Stomach smooth muscle (tissue), 2 donors: ENCODE data around the gene KAT2B.
"Not testable (repeated sequence)": the region's sequence is repeated elsewhere in the genome, so short reads cannot be mapped to it uniquely, and the experiment has no call there.

ENCODE experiments used
- H3K27ac ChIP-seq: one replicate; pipeline ENCODE4 v1.7.0; 2013; ENCODE audit warnings: mild to moderate bottlenecking, low read length, inconsistent platforms
- H3K27me3 ChIP-seq, 2 donors: one replicate each; pipeline ENCODE4 v1.7.0; 2013; ENCODE audit warnings: low read length in 2 of 2; ENCODE audit not compliant: insufficient read depth in 2 of 2, control insufficient read depth in 1 of 2
- H3K36me3 ChIP-seq, 2 donors: one replicate each; pipeline ENCODE4 v1.7.0; 2013; ENCODE audit warnings: low read length in 2 of 2; ENCODE audit not compliant: control insufficient read depth in 2 of 2, insufficient read depth in 2 of 2
- H3K4me1 ChIP-seq: one replicate; pipeline ENCODE4 v1.7.0; 2013; ENCODE audit warnings: low read length; ENCODE audit not compliant: control insufficient read depth, insufficient read depth
- H3K4me3 ChIP-seq, 2 donors: one replicate each; pipeline ENCODE4 v1.7.0; 2013; ENCODE audit warnings: low read length in 2 of 2
- H3K9ac ChIP-seq, 2 donors: one replicate each; pipeline ENCODE4 v1.7.0; 2013; ENCODE audit warnings: low read length in 2 of 2, mild to moderate bottlenecking in 1 of 2
- H3K9me3 ChIP-seq, 2 donors: one replicate each; pipeline ENCODE4 v1.7.0; 2013; ENCODE audit warnings: low read length in 2 of 2; ENCODE audit not compliant: control insufficient read depth in 2 of 2
- donor health status: healthy.
- donor health status: Pancreatic carcinoma.

Gene KAT2B

DNA sequence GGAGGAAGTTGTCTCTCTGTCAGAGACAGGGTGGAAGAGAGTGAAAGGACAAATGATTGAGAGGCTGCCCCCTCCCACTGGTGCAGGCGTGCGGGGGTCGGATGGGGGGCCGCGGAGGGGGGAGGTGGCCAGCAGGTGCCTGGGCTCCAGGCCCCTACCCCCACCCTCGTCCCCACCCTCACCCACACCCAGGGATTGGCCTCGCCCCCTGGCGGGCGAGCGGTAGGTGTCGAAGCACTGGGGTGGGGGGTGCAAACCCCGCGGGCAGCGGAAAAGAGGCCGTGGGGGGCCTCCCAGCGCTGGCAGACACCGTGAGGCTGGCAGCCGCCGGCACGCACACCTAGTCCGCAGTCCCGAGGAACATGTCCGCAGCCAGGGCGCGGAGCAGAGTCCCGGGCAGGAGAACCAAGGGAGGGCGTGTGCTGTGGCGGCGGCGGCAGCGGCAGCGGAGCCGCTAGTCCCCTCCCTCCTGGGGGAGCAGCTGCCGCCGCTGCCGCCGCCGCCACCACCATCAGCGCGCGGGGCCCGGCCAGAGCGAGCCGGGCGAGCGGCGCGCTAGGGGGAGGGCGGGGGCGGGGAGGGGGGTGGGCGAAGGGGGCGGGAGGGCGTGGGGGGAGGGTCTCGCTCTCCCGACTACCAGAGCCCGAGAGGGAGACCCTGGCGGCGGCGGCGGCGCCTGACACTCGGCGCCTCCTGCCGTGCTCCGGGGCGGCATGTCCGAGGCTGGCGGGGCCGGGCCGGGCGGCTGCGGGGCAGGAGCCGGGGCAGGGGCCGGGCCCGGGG, at the start of gene KAT2B:
TSS of gene KAT2B (plus strand) at position 682 of the 783 bp plus-strand sequence. CDS start at position 714, 32 bp downstream.
- H3K36me3 ChIP-seq = no peaks in the 10 kb centered on the region
- no peaks in the 10 kb centered on the region for H3K9me3 ChIP-seq
- peaks cover 41% of the 10 kb centered on the region for H3K4me1 ChIP-seq
- H3K9ac ChIP-seq = peak within 1 kb of the TSS; percentile 80
- peak within 1 kb of the TSS; percentile 91 to 94 for H3K4me3 ChIP-seq
- H3K27me3 ChIP-seq = no peaks in the 10 kb centered on the region
- peak within 1 kb of the TSS; percentile 82 for H3K27ac ChIP-seq

DNA sequence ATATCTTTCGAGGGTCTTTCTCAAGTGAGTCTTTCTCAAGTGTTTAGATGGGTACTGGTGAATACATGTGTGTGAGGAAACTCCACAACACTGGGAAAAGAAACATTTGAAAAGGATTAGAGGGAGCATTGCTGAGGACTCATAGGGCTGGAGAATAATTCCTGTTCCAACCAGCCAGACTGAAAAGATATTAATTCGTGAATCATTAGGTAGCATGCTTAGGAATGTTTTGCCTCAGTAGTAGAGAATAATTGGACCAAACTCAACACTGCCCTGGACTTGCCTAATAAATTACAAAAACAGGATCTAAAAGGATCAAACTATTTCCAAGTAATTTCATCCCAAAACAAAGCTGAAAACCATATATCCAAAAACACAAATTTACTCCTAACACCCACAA, 45.5 kb upstream of the KAT2B start:
- no peaks in the 10 kb centered on the region for H3K27me3 ChIP-seq
- no peaks in the 10 kb centered on the region for H3K4me1 ChIP-seq
- no peaks in the 10 kb centered on the region for H3K36me3 ChIP-seq
- H3K4me3 ChIP-seq = no peak overlapping the region
- no peaks in the 10 kb centered on the region for H3K9me3 ChIP-seq
- H3K9ac ChIP-seq = no peak overlapping the region
- no peak overlapping the region for H3K27ac ChIP-seq

DNA sequence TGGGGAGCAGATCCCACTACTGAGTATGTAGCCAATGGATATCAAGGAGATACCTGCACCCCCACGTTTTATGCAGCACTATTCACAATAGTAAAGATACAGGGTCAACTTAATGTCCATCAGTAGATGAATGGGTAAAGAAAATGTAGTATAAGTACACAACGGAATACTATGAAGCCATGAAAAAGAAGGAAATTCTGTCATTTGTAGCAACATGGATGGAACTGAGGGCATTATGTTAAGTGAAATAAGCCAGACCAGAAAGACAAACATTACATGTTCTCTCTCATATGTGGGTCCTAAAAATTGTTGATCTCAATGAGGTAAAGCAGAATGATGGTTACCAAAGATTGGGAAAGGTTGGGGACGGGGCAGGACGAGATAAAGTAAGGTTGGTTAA, 42.7 kb upstream of the KAT2B start:
- H3K27ac ChIP-seq = no peak overlapping the region
- H3K36me3 ChIP-seq = no peaks in the 10 kb centered on the region
- H3K9ac ChIP-seq = no peak overlapping the region
- no peaks in the 10 kb centered on the region for H3K9me3 ChIP-seq
- H3K4me1 ChIP-seq = no peaks in the 10 kb centered on the region
- no peaks in the 10 kb centered on the region for H3K27me3 ChIP-seq
- no peak overlapping the region for H3K4me3 ChIP-seq

DNA sequence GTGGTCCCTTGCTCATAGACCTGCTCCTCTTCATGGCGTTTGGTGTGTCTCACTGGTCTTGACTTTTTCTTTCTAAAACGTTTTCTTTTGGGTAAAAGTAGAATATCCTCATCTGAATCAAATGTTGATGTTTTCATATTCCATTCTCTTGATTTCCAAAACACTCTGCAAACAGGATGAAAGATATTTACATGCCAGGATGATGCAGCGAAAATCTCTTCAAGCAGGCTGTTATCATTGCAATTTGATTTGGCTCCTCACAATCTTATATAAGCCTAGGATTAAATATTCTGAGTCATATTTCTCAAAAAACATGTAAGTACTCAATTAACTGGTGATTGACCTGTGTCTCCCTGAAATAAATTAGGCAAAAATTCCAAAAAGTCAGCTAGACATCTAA, 38.3 kb upstream of the KAT2B start:
- no peak overlapping the region for H3K27ac ChIP-seq
- H3K27me3 ChIP-seq = no peaks in the 10 kb centered on the region
- no peaks in the 10 kb centered on the region for H3K9me3 ChIP-seq
- no peaks in the 10 kb centered on the region for H3K4me1 ChIP-seq
- H3K36me3 ChIP-seq = no peaks in the 10 kb centered on the region
- H3K4me3 ChIP-seq = no peak overlapping the region
- no peak overlapping the region for H3K9ac ChIP-seq

DNA sequence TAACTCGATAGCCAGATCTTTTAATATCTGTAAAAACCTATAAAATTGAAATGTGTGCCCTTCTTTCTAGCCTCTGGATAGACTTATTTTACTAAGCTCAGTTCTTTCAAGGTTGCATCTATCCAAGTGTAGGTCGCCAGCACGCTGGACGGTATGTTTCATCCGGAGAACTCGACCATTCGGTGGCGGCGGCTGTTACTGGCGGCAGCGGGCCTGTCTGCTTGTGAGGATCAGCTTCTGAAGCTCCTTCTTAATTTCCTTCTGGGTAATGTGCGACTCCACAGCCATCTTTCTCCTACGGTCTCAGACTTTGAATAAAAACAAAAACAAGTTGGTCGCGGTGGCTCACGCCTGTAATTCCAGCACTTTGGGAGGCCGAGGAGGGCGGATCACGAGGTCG, 32.3 kb upstream of the KAT2B start:
- H3K27me3 ChIP-seq = no peaks in the 10 kb centered on the region
- H3K9me3 ChIP-seq = no peaks in the 10 kb centered on the region
- no peaks in the 10 kb centered on the region for H3K36me3 ChIP-seq
- H3K4me3 ChIP-seq = no peak overlapping the region
- no peaks in the 10 kb centered on the region for H3K4me1 ChIP-seq
- no peak overlapping the region for H3K27ac ChIP-seq
- no peak overlapping the region for H3K9ac ChIP-seq

DNA sequence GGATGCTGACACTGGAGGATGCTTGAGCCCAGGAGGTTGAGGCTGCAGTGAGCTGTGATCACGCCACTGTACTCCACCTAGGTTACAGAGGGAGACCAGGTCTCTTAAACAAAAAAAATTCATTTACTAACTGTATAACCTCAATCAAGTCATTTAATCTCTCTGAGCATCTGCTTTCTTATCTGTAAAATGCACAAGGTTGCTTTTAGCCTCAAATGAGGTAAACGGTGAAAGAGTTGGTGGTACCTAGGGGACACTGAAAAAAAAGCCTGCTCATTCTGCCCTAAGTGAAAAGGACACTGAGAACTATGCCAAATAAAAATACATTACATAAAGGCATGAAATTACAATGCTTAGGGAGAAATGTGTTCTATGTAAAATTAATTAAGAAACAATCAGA, 31.6 kb upstream of the KAT2B start:
- Histone ChIP-seq H3K4me1 (no peaks in the 10 kb centered on the region), H3K27ac (no peak overlapping the region), H3K36me3 (no peaks in the 10 kb centered on the region), H3K27me3 (no peaks in the 10 kb centered on the region), H3K9me3 (no peaks in the 10 kb centered on the region), H3K9ac (no peak overlapping the region), H3K4me3 (no peak overlapping the region)

DNA sequence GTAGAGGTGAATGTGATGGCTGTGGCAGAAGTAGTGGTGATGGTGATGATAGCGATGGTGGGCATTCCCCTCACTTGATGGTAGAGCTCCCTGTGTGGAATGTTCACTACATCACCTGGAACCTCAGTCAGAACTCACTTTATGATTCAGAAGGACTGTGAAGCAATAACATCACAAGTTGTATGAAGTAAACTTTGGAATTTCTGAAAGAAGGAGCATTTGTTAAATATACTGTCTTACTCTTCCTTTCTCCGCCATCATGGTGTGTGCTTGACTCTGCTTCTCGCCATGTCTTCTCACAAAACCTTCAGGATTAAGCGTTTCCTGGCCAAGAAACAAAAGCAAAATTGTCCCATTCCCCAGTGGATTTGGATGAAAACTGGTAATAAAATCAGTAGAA, 28.1 kb upstream of the KAT2B start, which contains the start of gene PP2D1:
TSS of gene PP2D1 (minus strand) at position 101 of the 400 bp plus-strand sequence. CDS start 192 bp downstream, outside the sequence.
- H3K4me1 ChIP-seq = no peaks in the 10 kb centered on the region
- no peak within 1 kb of the TSS for H3K27ac ChIP-seq
- H3K9ac ChIP-seq = no peak within 1 kb of the TSS
- no peak within 1 kb of the TSS for H3K4me3 ChIP-seq
- no peaks in the 10 kb centered on the region for H3K36me3 ChIP-seq
- no peaks in the 10 kb centered on the region for H3K9me3 ChIP-seq
- H3K27me3 ChIP-seq = no peaks in the 10 kb centered on the region

DNA sequence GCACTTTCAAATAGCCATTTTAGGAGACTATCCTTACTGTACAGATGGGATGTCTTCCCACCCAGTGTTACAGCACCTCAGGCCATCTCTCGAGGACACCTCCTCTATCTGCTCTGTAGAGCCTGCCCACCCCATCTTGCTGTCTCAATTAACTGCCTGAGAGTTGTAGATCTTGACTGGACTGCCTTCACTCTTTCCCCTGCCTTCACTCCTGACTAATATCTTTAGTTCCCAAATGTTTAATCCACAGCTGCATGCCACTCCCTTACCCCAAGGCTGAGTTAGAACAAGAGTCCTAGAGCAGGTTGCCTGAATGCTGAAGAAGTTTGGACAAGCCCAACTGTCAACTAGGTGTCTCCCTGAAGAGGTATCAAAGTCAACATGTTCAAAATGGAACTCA, 26.9 kb upstream of the KAT2B start:
- Histone ChIP-seq H3K27ac (no peak overlapping the region), H3K9ac (no peak overlapping the region), H3K9me3 (no peaks in the 10 kb centered on the region), H3K4me1 (no peaks in the 10 kb centered on the region), H3K4me3 (no peak overlapping the region), H3K27me3 (no peaks in the 10 kb centered on the region), H3K36me3 (no peaks in the 10 kb centered on the region)

DNA sequence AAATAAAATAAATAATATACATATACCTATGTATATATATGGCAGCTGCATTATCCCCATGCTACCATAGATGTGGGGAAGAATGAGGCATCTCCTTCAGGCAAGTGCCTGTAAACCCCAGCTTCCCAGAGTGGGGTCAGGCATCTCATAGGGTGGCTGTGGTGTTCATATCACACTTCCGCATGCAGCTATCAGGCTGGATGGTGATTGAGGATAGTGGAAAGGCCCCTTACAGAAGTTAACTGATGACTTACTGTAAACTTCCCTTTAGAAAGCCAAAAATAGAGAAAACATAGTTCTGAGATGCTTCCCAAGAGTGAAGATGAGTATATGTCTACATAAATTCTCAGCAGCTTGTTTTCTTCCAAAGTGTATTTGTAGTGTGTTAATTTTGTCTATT, 24.7 kb upstream of the KAT2B start:
- H3K9ac ChIP-seq = no peak overlapping the region
- no peaks in the 10 kb centered on the region for H3K9me3 ChIP-seq
- H3K4me1 ChIP-seq = no peaks in the 10 kb centered on the region
- H3K4me3 ChIP-seq = no peak overlapping the region
- H3K36me3 ChIP-seq = no peaks in the 10 kb centered on the region
- H3K27ac ChIP-seq = no peak overlapping the region
- no peaks in the 10 kb centered on the region for H3K27me3 ChIP-seq

DNA sequence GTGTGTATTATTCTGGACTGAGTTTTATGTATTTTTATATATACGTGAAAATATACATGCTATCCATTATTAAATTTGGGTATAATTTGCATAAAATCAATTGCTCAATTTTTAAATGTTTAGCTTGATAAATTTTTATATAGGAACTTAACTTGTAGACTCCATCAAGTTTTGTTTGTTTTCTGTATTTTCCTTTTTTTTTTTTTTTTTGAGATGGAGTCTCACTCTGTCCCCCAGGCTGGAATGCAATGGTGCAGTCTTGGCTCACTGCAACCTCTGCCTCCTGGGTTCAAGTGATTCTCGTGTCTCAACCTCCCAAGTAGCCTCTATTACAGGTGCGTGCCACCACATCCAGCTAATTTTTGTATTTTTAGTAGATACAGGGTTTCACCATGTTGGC, 24.2 kb upstream of the KAT2B start:
- H3K4me3 ChIP-seq, H3K27me3 ChIP-seq, H3K4me1 ChIP-seq, H3K9ac ChIP-seq, H3K27ac ChIP-seq, H3K36me3 ChIP-seq, H3K9me3 ChIP-seq: not testable (repeated sequence)

DNA sequence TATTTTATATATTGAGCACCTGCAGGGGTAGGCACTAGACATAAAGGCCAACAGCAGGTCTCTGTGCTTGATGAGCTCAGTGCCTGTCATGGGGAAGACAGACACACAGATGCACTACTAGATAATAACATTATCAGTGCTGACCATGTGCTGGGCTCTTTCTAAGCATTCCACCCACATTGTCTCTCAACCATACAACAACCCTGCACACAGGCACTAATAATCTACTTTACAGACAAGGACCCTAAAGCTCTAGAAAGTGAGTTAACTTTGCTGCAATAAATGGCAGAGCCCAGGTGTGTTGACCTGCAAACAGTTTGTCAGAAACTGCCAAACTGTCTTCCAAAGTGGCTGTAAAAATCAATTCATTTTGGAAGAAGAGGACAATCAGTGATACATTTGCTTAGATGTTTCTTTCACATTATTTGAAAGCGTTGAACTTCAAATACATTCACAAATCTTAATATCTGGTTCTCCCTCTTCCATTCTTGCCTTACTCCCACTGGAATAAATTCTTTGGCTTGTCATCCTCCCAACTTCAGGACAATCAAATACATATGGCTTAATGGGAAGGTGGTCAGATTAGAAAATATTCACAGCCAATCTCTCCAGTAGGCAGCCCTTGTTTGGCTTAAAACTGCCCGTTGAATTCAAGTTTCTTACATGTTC, 17.2 kb upstream of the KAT2B start:
- H3K4me3 ChIP-seq = no peak overlapping the region
- peak overlapping the region in 1 of 2 donors; percentile 42 for H3K9ac ChIP-seq
- no peaks in the 10 kb centered on the region for H3K27me3 ChIP-seq
- H3K27ac ChIP-seq = peak overlapping the region; percentile 69
- peaks cover 14% of the 10 kb centered on the region for H3K4me1 ChIP-seq
- no peaks in the 10 kb centered on the region for H3K9me3 ChIP-seq
- H3K36me3 ChIP-seq = no peaks in the 10 kb centered on the region
